H1 (cell line): ENCODE results near the gene TMEM63C. TPM values are rescaled to one million over a fixed set of nuclear protein-coding genes. Genes with fewer than 3 reads are reported as not detected.

Source experiments
- CTCF ChIA-PET: fragments of 300-600 bp; sonication (Branson Sonifier 250); formaldehyde crosslinking; loops from one replicate; lab custom pipeline; 2021; ENCODE audit not compliant: partially characterized antibody; lab: Charles Lee
- POLR2A ChIA-PET: fragments of 300-600 bp; sonication (Branson Sonifier 250); formaldehyde crosslinking; loops from one replicate; lab custom pipeline; 2021; ENCODE audit warnings: inconsistent platforms; ENCODE audit not compliant: partially characterized antibody; lab: Charles Lee
- DNase-seq, 2 experiments: peaks; one replicate each; pipeline versions ENCODE4 v3.0.0 to v3.0.0-alpha.2; 2010 to 2022; ENCODE audit warnings: low spot score in 2 of 2, low read depth in 1 of 2, mixed read lengths in 1 of 2
- FAIRE-seq: peaks from 2 replicates; lab custom pipeline; 2011; peaks lifted over from hg19 to GRCh38; lab: Jason Lieb, UNC
- H2AFZ ChIP-seq: 2 replicates; pipeline ENCODE4 v1.8.1; 2012; ENCODE audit warnings: low read length, inconsistent platforms
- H2AK5ac ChIP-seq: 2 replicates; pipeline ENCODE4 v1.6.1; 2013; ENCODE audit warnings: low read depth, low read length
- H2BK120ac ChIP-seq: replicated peaks from 2 replicates; pipeline ENCODE3; 2013; ENCODE audit warnings: low read depth, low read length, inconsistent platforms
- H2BK12ac ChIP-seq: 2 replicates; pipeline ENCODE4 v1.6.1; 2013; ENCODE audit warnings: low read depth, low read length
- H2BK15ac ChIP-seq: 2 replicates; pipeline ENCODE4 v1.6.1; 2013; ENCODE audit warnings: low read length
- H2BK20ac ChIP-seq: 2 replicates; pipeline ENCODE4 v1.6.1; 2013; ENCODE audit warnings: low read length
- H2BK5ac ChIP-seq: 2 replicates; pipeline ENCODE4 v1.6.1; 2013; ENCODE audit warnings: low read depth, low read length
- H3K14ac ChIP-seq: 2 replicates; pipeline ENCODE4 v1.6.1; 2013; ENCODE audit warnings: inconsistent platforms; ENCODE audit not compliant: insufficient read length
- H3K18ac ChIP-seq: 2 replicates; pipeline ENCODE4 v1.6.1; 2013; ENCODE audit warnings: low read length; ENCODE audit errors: extremely low read depth
- H3K23ac ChIP-seq: 2 replicates; pipeline ENCODE4 v1.6.1; 2013; ENCODE audit warnings: inconsistent platforms; ENCODE audit not compliant: insufficient read length
- H3K23me2 ChIP-seq: 2 replicates; pipeline ENCODE4 v1.6.1; 2013; ENCODE audit warnings: low read depth, low read length
- H3K27ac ChIP-seq: 2 replicates; pipeline ENCODE4 v1.6.1; 2011; ENCODE audit warnings: low read depth, low read length, inconsistent platforms
- H3K27me3 ChIP-seq, 4 experiments: replicated peaks in 1 of 4; 1 replicate in 1 of 4; 2 replicates in 3 of 4; pipeline versions ENCODE4 v1.6.1 to v1.8.1; 2011 to 2013; ENCODE audit warnings: low read length in 3 of 4, mild to moderate bottlenecking in 3 of 4, inconsistent platforms in 2 of 4, mixed read lengths in 2 of 4, moderate library complexity in 1 of 4; ENCODE audit not compliant: control insufficient read depth in 3 of 4, insufficient read depth in 3 of 4; ENCODE audit errors: extremely low read depth in 1 of 4
- H3K36me3 ChIP-seq, 4 experiments: 2 replicates each; pipeline versions ENCODE4 v1.6.1 to v1.8.1; 2011 to 2013; ENCODE audit warnings: mild to moderate bottlenecking in 4 of 4, low read length in 3 of 4, moderate library complexity in 2 of 4, control low read depth in 1 of 4, inconsistent platforms in 1 of 4; ENCODE audit not compliant: insufficient read depth in 4 of 4, control insufficient read depth in 2 of 4
- H3K4ac ChIP-seq: replicated peaks from 2 replicates; pipeline ENCODE3; 2013; ENCODE audit warnings: low read length, low read depth, mixed read lengths, inconsistent platforms; ENCODE audit not compliant: insufficient read length
- H3K4me1 ChIP-seq, 4 experiments: replicated peaks in 1 of 4; 1 replicate in 1 of 4; 2 replicates in 3 of 4; pipeline versions ENCODE4 v1.6.1 to v1.8.1; 2011 to 2013; ENCODE audit warnings: low read length in 3 of 4, inconsistent platforms in 2 of 4, mixed read lengths in 1 of 4; ENCODE audit not compliant: insufficient read depth in 4 of 4, control insufficient read depth in 3 of 4
- H3K4me2 ChIP-seq, 2 experiments: 2 replicates each; pipeline versions ENCODE4 v1.6.1 to v1.8.1; 2011 to 2013; ENCODE audit warnings: low read depth in 2 of 2, low read length in 2 of 2, control low read depth in 1 of 2, inconsistent platforms in 1 of 2, mild to moderate bottlenecking in 1 of 2; ENCODE audit not compliant: insufficient read depth in 1 of 2
- H3K4me3 ChIP-seq, 4 experiments: fragments of 200-600, 300-600 bp in 1 of 4; sonication (generic), shearing (Covaris generic), sonication (Bioruptor Twin) in 1 of 4; 2 replicates each; pipeline versions ENCODE4 v1.5.1 to v1.8.1; 2011 to 2016; ENCODE audit warnings: low read length in 4 of 4, low read depth in 3 of 4, control low read depth in 2 of 4, inconsistent platforms in 2 of 4, mild to moderate bottlenecking in 2 of 4, mixed read lengths in 1 of 4, moderate library complexity in 1 of 4; ENCODE audit not compliant: insufficient read depth in 2 of 4; ENCODE audit errors: extremely low read depth in 1 of 4
- H3K56ac ChIP-seq: replicated peaks from 2 replicates; pipeline ENCODE3; 2013; ENCODE audit warnings: low read depth, mild to moderate bottlenecking, mixed read lengths, low read length, inconsistent platforms; ENCODE audit not compliant: insufficient read length
- H3K79me1 ChIP-seq: 2 replicates; pipeline ENCODE4 v1.6.1; 2013; ENCODE audit warnings: low read depth, low read length, control low read depth
- H3K79me2 ChIP-seq, 2 experiments: 2 replicates each; pipeline versions ENCODE4 v1.6.1 to v1.8.1; 2012 to 2013; ENCODE audit warnings: low read length in 2 of 2, mild to moderate bottlenecking in 2 of 2, inconsistent platforms in 1 of 2; ENCODE audit not compliant: insufficient read depth in 2 of 2, control insufficient read depth in 1 of 2
- H3K9ac ChIP-seq, 4 experiments: replicated peaks in 1 of 4; 1 replicate in 1 of 4; 2 replicates in 3 of 4; pipeline versions ENCODE4 v1.6.1 to v1.8.1; 2011 to 2013; ENCODE audit warnings: low read depth in 3 of 4, low read length in 3 of 4, control low read depth in 2 of 4, mild to moderate bottlenecking in 2 of 4, moderate library complexity in 2 of 4, inconsistent platforms in 1 of 4; ENCODE audit errors: extremely low read depth in 1 of 4
- H3K9me3 ChIP-seq, 2 experiments: 2 replicates each; pipeline versions ENCODE4 v1.6.1 to v1.8.1; 2012 to 2013; ENCODE audit warnings: mild to moderate bottlenecking in 2 of 2, moderate library complexity in 2 of 2, control low read depth in 1 of 2, inconsistent platforms in 1 of 2, low read depth in 1 of 2, low read length in 1 of 2, mixed read lengths in 1 of 2; ENCODE audit not compliant: insufficient read depth in 2 of 2
- H4K20me1 ChIP-seq, 2 experiments: replicated peaks in 1 of 2; 2 replicates each; pipeline versions ENCODE3 to v1.8.1; 2011 to 2013; ENCODE audit warnings: inconsistent platforms in 2 of 2, low read length in 2 of 2, mild to moderate bottlenecking in 1 of 2; ENCODE audit not compliant: insufficient read depth in 2 of 2, control insufficient read depth in 1 of 2
- H4K5ac ChIP-seq: 2 replicates; pipeline ENCODE4 v1.6.1; 2013; ENCODE audit warnings: low read length, low read depth, mixed read lengths, inconsistent platforms; ENCODE audit not compliant: insufficient read length
- H4K8ac ChIP-seq: 2 replicates; pipeline ENCODE4 v1.8.0; 2013; ENCODE audit warnings: mild to moderate bottlenecking, moderate library complexity, low read length, inconsistent platforms; ENCODE audit not compliant: insufficient read depth; ENCODE audit errors: extremely low read depth
- H4K91ac ChIP-seq: replicated peaks from 2 replicates; pipeline ENCODE3; 2013; ENCODE audit warnings: low read length, mixed read lengths, inconsistent platforms; ENCODE audit not compliant: insufficient read length
- GTF2F1 ChIP-seq: IDR thresholded peaks from 2 replicates; pipeline ENCODE4 v1.6.1; 2012; ENCODE audit warnings: low read depth, low read length, improper control_type of control experiment, borderline replicate concordance
- RAD21 ChIP-seq, 2 experiments: IDR thresholded peaks in 1 of 2; conservative IDR thresholded peaks in 1 of 2; 2 replicates each; pipeline ENCODE4 v1.6.1; 2011; ENCODE audit warnings: low read depth in 2 of 2, low read length in 2 of 2, improper control_type of control experiment in 1 of 2, inconsistent platforms in 1 of 2, mild to moderate bottlenecking in 1 of 2, moderate library complexity in 1 of 2
- RXRA ChIP-seq: IDR thresholded peaks from 2 replicates; pipeline ENCODE4 v1.6.1; 2011; ENCODE audit warnings: low read depth, mild to moderate bottlenecking, low read length, moderate library complexity; ENCODE audit not compliant: insufficient read depth
- TAF1 ChIP-seq: IDR thresholded peaks from 2 replicates; pipeline ENCODE4 v1.6.1; 2011; ENCODE audit warnings: mild to moderate bottlenecking, low read depth, low read length
- WGBS, 2 experiments: shearing (Covaris generic) in 1 of 2; methylation state at CpG; one replicate each; pipeline versions ENCODE4 v1.1.6 to v1.1.7; 2013 to 2015; ENCODE audit warnings: low lambda C conversion rate in 2 of 2, mixed read lengths in 2 of 2, inconsistent platforms in 1 of 2, low coverage in 1 of 2, missing lambda C conversion rate in 1 of 2; ENCODE audit not compliant: insufficient replicate concordance in 2 of 2, insufficient coverage in 1 of 2, insufficient read length in 1 of 2; ENCODE audit errors: extremely low coverage in 1 of 2, missing lambda C conversion rate in 1 of 2; 5-methylcytosine and 5-hydroxymethylcytosine counted together
- polyA plus RNA-seq, 7 experiments: library from polyadenylated mRNA; depleted of rRNA in 3 of 7; stranded (reverse) in 5 of 7; unstranded in 2 of 7; fragments of >200 nt in 5 of 7; fragments of 200-250 nt in 2 of 7; gene quantifications; 1 replicate in 5 of 7; 2 replicates in 1 of 7; 4 replicates in 1 of 7; pipeline versions ENCODE4 v1.2.1 to v1.2.3, GENCODE V29; 2011 to 2013; ENCODE audit warnings: missing spikeins in 2 of 7, mixed read lengths in 2 of 7
- total RNA-seq: library from RNA; stranded (reverse); fragmentation: NEBNext Ultra II Directional; extraction: Animal tissue kit (Norgen Biotek cat#: 25700); gene quantifications from 2 replicates; pipeline ENCODE4 v1.2.1, GENCODE V29; 2021
- TF ChIP-seq, protein P1 (sequence below): IDR thresholded peaks from 2 replicates; pipeline ENCODE4 v1.6.1; 2012; ENCODE audit warnings: inconsistent platforms

The TMEM63C gene
- total and polyA plus RNA-seq, 2 of the 8 experiments (the other 6 are each of a cell fraction or from before 2014, with no cell fraction given): 3.0 to 7.6 TPM

DNA sequence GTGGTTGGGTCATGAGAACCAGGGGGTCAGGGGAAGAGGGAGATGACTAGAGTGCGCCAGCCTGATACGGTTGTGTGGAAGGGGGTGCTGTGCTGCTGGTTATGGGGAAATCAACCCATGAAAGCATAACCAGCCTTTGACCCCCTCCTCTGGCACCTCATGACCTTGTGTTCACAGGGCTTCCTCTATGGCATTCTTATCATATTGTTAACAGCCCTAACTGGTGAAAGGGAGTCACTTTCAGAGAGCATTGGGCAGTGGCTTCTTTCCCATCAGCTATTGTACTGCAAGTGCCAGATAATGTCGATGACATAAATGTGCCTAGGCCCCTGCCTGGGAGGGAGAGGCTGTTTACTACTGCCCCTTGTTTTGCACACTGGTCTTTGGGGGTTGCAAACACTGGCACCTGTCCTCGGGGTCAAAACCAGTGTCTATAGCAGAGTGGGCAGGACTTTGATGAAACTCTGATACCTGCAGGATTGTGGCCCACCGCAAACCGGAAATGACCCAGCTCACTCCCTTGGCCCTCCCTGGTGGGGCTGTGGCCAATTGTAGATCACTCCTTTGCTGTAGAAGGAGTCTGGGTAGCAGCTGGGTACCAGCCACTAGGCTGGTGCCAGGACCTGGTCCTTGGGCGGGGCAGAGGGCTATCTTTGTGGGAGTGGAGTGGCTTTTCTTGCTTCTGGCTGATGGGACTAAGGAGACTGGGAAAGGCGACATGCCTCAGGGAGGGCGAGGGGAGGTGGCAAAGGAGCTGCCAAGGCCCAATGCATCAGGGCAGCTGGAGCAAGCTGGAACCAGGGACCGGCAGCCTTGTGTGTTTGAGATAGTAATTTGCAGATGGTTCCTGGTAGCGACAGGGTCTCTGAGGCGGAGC is 634 bp upstream of the TMEM63C start:
- Histone ChIP-seq H3K4ac (no peak overlapping the region), H3K79me1 (no peaks in the 10 kb centered on the region; the same call in 1 of the 2 replicates), H4K8ac (0 out of 2 replicates have a peak overlapping the region, but pooled peaks have one; percentile 20), H2BK5ac (peak overlapping the region; percentile 22; the same call in 1 of the 2 replicates), H2AK5ac (no peak overlapping the region), H3K23me2 (peaks cover 6% of the 10 kb centered on the region; the same call in 1 of the 2 replicates), H2BK120ac (no peak overlapping the region), H2BK12ac (peak overlapping the region; percentile 91; the same call in 1 of the 2 replicates), H3K27me3 (peaks cover 0 to 3% (median 1%) of the 10 kb centered on the region in 4 experiments; a peak in 3 of 7 replicates), H3K27ac (no peak overlapping the region), H3K56ac (no peak overlapping the region), H3K4me3 (peak overlapping the region in 2 of 4 experiments; percentile 11 to 69; a peak in 3 of 8 replicates), H3K9me3 (no peaks in the 10 kb centered on the region), H3K14ac (no peak overlapping the region), H3K36me3 (no peaks in the 10 kb centered on the region), H3K23ac (no peak overlapping the region), H4K91ac (peak overlapping the region; percentile 36), H2BK15ac (0 out of 2 replicates have a peak overlapping the region, but pooled peaks have one; percentile 40), H4K5ac (peak overlapping the region; percentile 3), H3K9ac (no peak overlapping the region; a peak in 1 of 7 replicates), H4K20me1 (no peaks in the 10 kb centered on the region), H3K79me2 (no peaks in the 10 kb centered on the region), H3K4me2 (peak overlapping the region; percentile 67 to 72), H3K18ac (peak overlapping the region; percentile 1; the same call in 1 of the 2 replicates), H3K4me1 (peaks cover 3 to 11% (median 7%) of the 10 kb centered on the region in 4 experiments; a peak in 6 of 7 replicates), H2BK20ac (0 out of 2 replicates have a peak overlapping the region, but pooled peaks have one; percentile 62), H2AFZ (peak overlapping the region; percentile 78)
- ChIA-PET POLR2A (interaction anchor here (0.8 to 1.5 kb wide), 6 partner anchors 15 to 132 kb away, joined by 3 to 4 read pairs (median 3); no protein-coding TSS in a partner anchor), CTCF (interaction anchor here (0.7 to 13.7 kb wide), 16 partner anchors 8 to 135 kb away, joined by 3 to 178 read pairs (median 4); no protein-coding TSS in a partner anchor)
- TF ChIP-seq RAD21 (IDR thresholded peaks at IDR 0.05 in 1 of 2, conservative IDR thresholded peaks at IDR 0.05 in 1 of 2; ENCODE audit: low read depth in 2 of 2, low read length in 2 of 2) (no peak), GTF2F1 (no peak), RXRA (no peak), TAF1 (0 out of 2 replicates have a peak, but pooled peaks have one; percentile 41)
- TF ChIP-seq, protein P1, sequence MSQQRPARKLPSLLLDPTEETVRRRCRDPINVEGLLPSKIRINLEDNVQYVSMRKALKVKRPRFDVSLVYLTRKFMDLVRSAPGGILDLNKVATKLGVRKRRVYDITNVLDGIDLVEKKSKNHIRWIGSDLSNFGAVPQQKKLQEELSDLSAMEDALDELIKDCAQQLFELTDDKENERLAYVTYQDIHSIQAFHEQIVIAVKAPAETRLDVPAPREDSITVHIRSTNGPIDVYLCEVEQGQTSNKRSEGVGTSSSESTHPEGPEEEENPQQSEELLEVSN: no peak
- WGBS, 2 experiments: 38% methylated on average over 12 of the region's 12 CpGs; no CpG with 5 or more reads in 1 of the 2 experiments
- DNase-seq (no peak), FAIRE-seq (no peak)
